HEK293 (cell line): ENCODE measurements around the gene DNAH11.

Experiments
- CTCF ChIA-PET: fragments of 350-600 bp; formaldehyde crosslinking; extraction: SDS; loops from one replicate; lab custom pipeline; 2021; ENCODE audit warnings: antibody characterized with exemption; lab: Yijun Ruan, JAX
- POLR2A ChIA-PET: fragments of 300-600 bp; formaldehyde crosslinking; extraction: SDS; loops from one replicate; lab custom pipeline; 2020; ENCODE audit warnings: antibody characterized with exemption, inconsistent platforms; lab: Yijun Ruan, JAX
- H3K27ac ChIP-seq: fragments of 200-500 bp; sonication (Bioruptor generic); 2 replicates; pipeline ENCODE4 v1.5.1; 2014; ENCODE audit warnings: low read depth, low read length, control low read depth, inconsistent platforms; ENCODE audit errors: extremely low read depth
- H3K36me3 ChIP-seq, 2 experiments: fragments of 200-500 bp in 1 of 2; sonication (Bioruptor generic) in 1 of 2; 1 replicate in 1 of 2; 2 replicates in 1 of 2; pipeline ENCODE4 v1.5.1; 2014 to 2017; ENCODE audit warnings: inconsistent platforms in 2 of 2, low read length in 2 of 2; ENCODE audit not compliant: control insufficient read depth in 2 of 2, insufficient read depth in 1 of 2
- H3K4me1 ChIP-seq: fragments of 200-500 bp; sonication (Bioruptor generic); 2 replicates; pipeline ENCODE4 v1.5.1; 2014; ENCODE audit warnings: mild to moderate bottlenecking, low read length, inconsistent platforms; ENCODE audit not compliant: control insufficient read depth, insufficient read depth
- H3K4me3 ChIP-seq: 2 replicates; pipeline ENCODE4 v1.5.1; 2011; ENCODE audit warnings: low read depth, mild to moderate bottlenecking, control low read depth, low read length, moderate library complexity
- H3K9me3 ChIP-seq: fragments of 200-500 bp; sonication (Bioruptor generic); 2 replicates; pipeline ENCODE4 v1.5.1; 2014; ENCODE audit warnings: low read depth, low read length, inconsistent platforms; ENCODE audit not compliant: control insufficient read depth, insufficient read depth
- BCL6B ChIP-seq: fragments of 450-650 bp; formaldehyde crosslinking; IDR thresholded peaks from 2 replicates; pipeline ENCODE4 v1.5.1; 2017; ENCODE audit warnings: missing biosample characterization, missing genetic modification characterization
- FEZF1 ChIP-seq: fragments of 450-650 bp; formaldehyde crosslinking; IDR thresholded peaks from 2 replicates; pipeline ENCODE4 v1.5.1; 2016; ENCODE audit warnings: missing biosample characterization, missing genetic modification characterization
- GLIS2 ChIP-seq: fragments of 450-650 bp; formaldehyde crosslinking; IDR thresholded peaks from 2 replicates; pipeline ENCODE4 v1.5.1; 2016; ENCODE audit warnings: missing biosample characterization, missing genetic modification characterization
- HOXD13 ChIP-seq: sonication (generic); formaldehyde crosslinking; IDR thresholded peaks from 2 replicates; pipeline ENCODE4 v1.8.0; 2022; ENCODE audit warnings: missing genetic modification reagents, borderline replicate concordance
- IKZF3 ChIP-seq: fragments of 450-650 bp; IDR thresholded peaks from 2 replicates; pipeline ENCODE4 v1.5.0; 2018; ENCODE audit warnings: missing biosample characterization, mild to moderate bottlenecking, missing genetic modification characterization, moderate library complexity
- PATZ1 ChIP-seq: fragments of 450-650 bp; formaldehyde crosslinking; IDR thresholded peaks from 2 replicates; pipeline ENCODE4 v1.5.1; 2016; ENCODE audit warnings: missing biosample characterization, missing genetic modification characterization
- PRDM6 ChIP-seq: fragments of 450-650 bp; formaldehyde crosslinking; IDR thresholded peaks from 2 replicates; pipeline ENCODE4 v1.5.1; 2017; ENCODE audit warnings: missing biosample characterization, missing genetic modification characterization
- SP2 ChIP-seq: fragments of 450-650 bp; formaldehyde crosslinking; IDR thresholded peaks from 2 replicates; pipeline ENCODE4 v1.5.1; 2016; ENCODE audit warnings: missing biosample characterization, missing genetic modification characterization
- ZBTB6 ChIP-seq: fragments of 450-650 bp; formaldehyde crosslinking; IDR thresholded peaks from 2 replicates; pipeline ENCODE4 v1.5.1; 2017; ENCODE audit warnings: missing biosample characterization, missing genetic modification characterization
- ZNF24 ChIP-seq: fragments of 450-650 bp; formaldehyde crosslinking; IDR thresholded peaks from 2 replicates; pipeline ENCODE4 v1.5.1; 2016; ENCODE audit warnings: missing biosample characterization, missing genetic modification characterization
- ZNF433 ChIP-seq: fragments of 450-650 bp; formaldehyde crosslinking; IDR thresholded peaks from 2 replicates; pipeline ENCODE4 v1.5.1; 2016; ENCODE audit warnings: missing biosample characterization, missing genetic modification characterization, low read depth
- ZNF530 ChIP-seq: fragments of 450-650 bp; formaldehyde crosslinking; IDR thresholded peaks from 2 replicates; pipeline ENCODE4 v1.5.1; 2016; ENCODE audit warnings: low read depth, missing biosample characterization, missing genetic modification characterization
- ZNF580 ChIP-seq: fragments of 450-650 bp; formaldehyde crosslinking; IDR thresholded peaks from 2 replicates; pipeline ENCODE4 v1.5.1; 2016; ENCODE audit warnings: missing biosample characterization, missing genetic modification characterization
- ZNF776 ChIP-seq: fragments of 450-650 bp; formaldehyde crosslinking; IDR thresholded peaks from 2 replicates; pipeline ENCODE4 v1.5.0; 2017; ENCODE audit warnings: missing biosample characterization, missing genetic modification characterization, borderline replicate concordance
- ZNF837 ChIP-seq: fragments of 450-650 bp; formaldehyde crosslinking; IDR thresholded peaks from 2 replicates; pipeline ENCODE4 v1.5.1; 2016; ENCODE audit warnings: missing biosample characterization, missing genetic modification characterization
- ZNF843 ChIP-seq: fragments of 450-650 bp; formaldehyde crosslinking; IDR thresholded peaks from 2 replicates; pipeline ENCODE4 v1.5.1; 2016; ENCODE audit warnings: missing biosample characterization, missing genetic modification characterization
- ZSCAN18 ChIP-seq: fragments of 450-650 bp; formaldehyde crosslinking; IDR thresholded peaks from 2 replicates; pipeline ENCODE4 v1.5.1; 2016; ENCODE audit warnings: missing biosample characterization, missing genetic modification characterization

DNAH11 gene

GRCh38 chr7:21508538-21508937 is 34.3 kb upstream of the DNAH11 start:
- Histone ChIP-seq H3K4me3 (no peak overlapping the region), H3K36me3 (peaks cover 3% of the 10 kb centered on the region in 2 experiments; a peak in 2 of 3 replicates), H3K9me3 (no peaks in the 10 kb centered on the region), H3K4me1 (no peaks in the 10 kb centered on the region), H3K27ac (no peak overlapping the region)
- no peak for TF ChIP-seq ZNF433 (tag by site-specific recombination)
- POLR2A ChIA-PET, result no interaction called here
- CTCF ChIA-PET, result interaction anchor here (0.6 to 0.7 kb wide), 3 partner anchors 57 to 255 kb away, joined by 3 read pairs; no protein-coding TSS in a partner anchor

GRCh38 chr7:21514062-21514461 is 28.8 kb upstream of the DNAH11 start:
- ChIA-PET CTCF (interaction anchor here (0.6 to 0.7 kb wide), 2 partner anchors 97 to 283 kb away, joined by 3 read pairs; no protein-coding TSS in a partner anchor), POLR2A (no interaction called here)
- Histone ChIP-seq H3K27ac (no peak overlapping the region), H3K4me1 (0 out of 2 replicates have a peak, but pooled peaks cover 4% of the 10 kb centered on the region), H3K36me3 (peaks cover 3% of the 10 kb centered on the region in 2 experiments; a peak in 2 of 3 replicates), H3K9me3 (no peaks in the 10 kb centered on the region), H3K4me3 (no peak overlapping the region)
- TF ChIP-seq IKZF3 (tag by site-specific recombination) (peak; percentile 17; the same call in 1 of the 2 replicates), ZNF776 (tag by site-specific recombination) (no peak), ZSCAN18 (tag by site-specific recombination) (no peak), ZNF580 (tag by site-specific recombination) (0 out of 2 replicates have a peak, but pooled peaks have one; percentile 35), ZNF843 (tag by site-specific recombination) (peak; percentile 85), FEZF1 (tag by site-specific recombination) (peak; percentile 76), ZNF24 (tag by site-specific recombination) (no peak), BCL6B (tag by site-specific recombination) (peak; percentile 92), SP2 (tag by site-specific recombination) (no peak), ZBTB6 (tag by site-specific recombination) (no peak), ZNF837 (tag by site-specific recombination) (no peak), PATZ1 (tag by site-specific recombination) (no peak), GLIS2 (tag by site-specific recombination) (no peak), HOXD13 (CRISPR knock-in tag) (no peak), ZNF530 (tag by site-specific recombination) (no peak), PRDM6 (tag by site-specific recombination) (peak; percentile 71)
